Effector memory CD4-positive, alpha-beta T cell (primary cell): ENCODE measurements around the gene SIN3A.
"Not testable (repeated sequence)": the region's sequence is repeated elsewhere in the genome, so short reads cannot be mapped to it uniquely, and the experiment has no call there.

Experiments
- DNase-seq, 3 donors: peaks; one replicate each; pipeline ENCODE4 v3.0.0-alpha.2; 2020
- H3K27ac ChIP-seq: 2 replicates; pipeline ENCODE4 v1.7.0; 2013; ENCODE audit warnings: mild to moderate bottlenecking, low read length, moderate library complexity; ENCODE audit not compliant: insufficient read depth, poor library complexity, severe bottlenecking
- H3K27me3 ChIP-seq: replicated peaks from 2 replicates; pipeline ENCODE4 v1.7.0; 2013; ENCODE audit warnings: mild to moderate bottlenecking, low read length; ENCODE audit not compliant: insufficient read depth, control insufficient read depth, poor library complexity, severe bottlenecking
- H3K36me3 ChIP-seq: 2 replicates; pipeline ENCODE4 v1.7.0; 2013; ENCODE audit warnings: mild to moderate bottlenecking, low read length, moderate library complexity; ENCODE audit not compliant: control insufficient read depth, insufficient read depth
- H3K4me1 ChIP-seq: 2 replicates; pipeline ENCODE4 v1.7.0; 2013; ENCODE audit warnings: low read length, mild to moderate bottlenecking; ENCODE audit not compliant: control insufficient read depth, insufficient read depth, poor library complexity, severe bottlenecking
- H3K4me3 ChIP-seq: 2 replicates; pipeline ENCODE4 v1.7.0; 2013; ENCODE audit warnings: low read length, low read depth, mild to moderate bottlenecking; ENCODE audit not compliant: insufficient read depth, poor library complexity, severe bottlenecking
- H3K9me3 ChIP-seq: 2 replicates; pipeline ENCODE4 v1.7.0; 2013; ENCODE audit warnings: mild to moderate bottlenecking, low read length, moderate library complexity; ENCODE audit not compliant: control insufficient read depth

The SIN3A gene

DNA sequence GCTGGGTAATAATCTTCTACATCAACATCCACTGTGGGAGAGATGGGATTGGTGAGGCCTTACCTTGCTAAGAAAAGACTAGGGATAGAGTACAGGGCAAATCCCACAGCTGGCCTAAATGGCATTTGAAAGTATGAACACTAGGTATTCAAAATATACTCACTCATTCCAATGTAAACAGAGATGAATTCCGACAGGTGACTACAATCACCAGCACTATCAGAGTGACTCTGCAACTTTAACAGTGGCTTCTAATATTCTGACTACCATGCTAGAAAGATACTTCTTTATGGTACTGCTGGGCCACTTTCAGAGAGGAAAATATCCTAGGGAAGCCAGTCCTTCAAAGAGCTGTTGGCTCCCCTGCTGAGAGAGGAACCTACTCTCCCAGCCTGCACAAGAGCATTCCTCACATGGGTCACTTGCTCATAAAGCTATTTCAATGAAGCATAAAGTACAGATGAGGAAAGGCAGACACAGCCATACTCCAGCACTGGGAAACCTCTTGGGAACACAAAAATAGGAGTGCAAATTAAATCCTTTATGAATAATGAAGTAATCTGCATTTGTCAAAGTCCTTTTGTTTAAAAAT is 61.6 kb downstream of the SIN3A start:
- H3K4me3 ChIP-seq: no peak overlapping the region
- H3K27me3 ChIP-seq: no peaks in the 10 kb centered on the region
- peaks cover 83% of the 10 kb centered on the region for H3K36me3 ChIP-seq
- no peak overlapping the region for H3K27ac ChIP-seq
- no peaks in the 10 kb centered on the region for H3K9me3 ChIP-seq
- DNase-seq: no peak
- no peaks in the 10 kb centered on the region for H3K4me1 ChIP-seq

GRCh38 chr15:75383986-75384385 is 67.5 kb downstream of the SIN3A start:
- not testable (repeated sequence) for H3K27ac ChIP-seq, H3K4me3 ChIP-seq, H3K9me3 ChIP-seq, H3K4me1 ChIP-seq, DNase-seq, H3K27me3 ChIP-seq
- peaks cover 69% of the 10 kb centered on the region for H3K36me3 ChIP-seq

GRCh38 chr15:75380773-75381172 is 70.7 kb downstream of the SIN3A start:
- no peak for DNase-seq
- H3K27me3 ChIP-seq: no peaks in the 10 kb centered on the region
- peaks cover 54% of the 10 kb centered on the region for H3K36me3 ChIP-seq
- no peaks in the 10 kb centered on the region for H3K4me1 ChIP-seq
- no peaks in the 10 kb centered on the region for H3K9me3 ChIP-seq
- no peak overlapping the region for H3K27ac ChIP-seq
- no peak overlapping the region for H3K4me3 ChIP-seq

DNA sequence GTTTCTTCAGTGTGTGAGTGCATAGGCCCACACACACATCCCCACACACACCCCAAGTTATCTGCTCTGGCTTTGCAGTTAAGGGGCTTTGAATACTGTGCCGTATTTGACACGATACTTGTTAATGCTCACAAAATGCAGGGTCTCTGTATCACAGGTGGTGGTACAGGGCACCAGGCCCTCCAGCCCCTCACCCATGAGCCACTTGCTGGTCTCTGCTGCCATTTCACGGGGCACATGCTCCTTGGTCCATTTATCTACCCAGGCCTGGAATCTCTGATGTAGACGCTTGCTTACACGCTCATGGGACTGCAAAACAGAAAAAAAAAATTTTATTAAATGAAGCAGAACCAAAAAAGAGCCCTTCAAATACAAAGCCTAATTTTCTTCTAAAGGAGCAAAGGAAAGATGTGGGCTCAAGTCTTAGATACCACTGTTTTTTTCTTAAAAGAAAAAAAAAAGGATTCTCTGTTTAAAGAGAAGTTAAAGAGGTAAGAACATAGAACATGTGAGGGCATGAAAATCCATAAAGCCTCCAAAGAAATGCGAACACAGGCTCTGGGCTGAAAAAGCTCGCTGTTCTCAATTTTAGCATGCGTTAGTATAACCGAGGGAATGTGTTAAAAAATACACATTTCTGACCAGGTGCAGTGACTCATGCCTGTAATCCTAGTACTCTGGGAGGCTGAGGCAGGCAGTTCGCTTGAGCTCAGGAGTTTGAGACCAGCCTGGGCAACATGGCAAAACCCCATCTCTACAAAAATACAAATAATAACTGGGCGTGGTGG is 79.4 kb downstream of the SIN3A start:
- no peak overlapping the region for H3K4me3 ChIP-seq
- H3K27ac ChIP-seq: no peak overlapping the region
- no peak for DNase-seq
- H3K36me3 ChIP-seq: peaks cover 52% of the 10 kb centered on the region
- H3K27me3 ChIP-seq: no peaks in the 10 kb centered on the region
- H3K9me3 ChIP-seq: no peaks in the 10 kb centered on the region
- H3K4me1 ChIP-seq: peaks cover 6% of the 10 kb centered on the region

- peaks cover 51% of the 10 kb centered on the region for H3K36me3 ChIP-seq
- DNase-seq: no peak
- no peak overlapping the region for H3K4me3 ChIP-seq
- H3K4me1 ChIP-seq: peaks cover 6% of the 10 kb centered on the region
- H3K27ac ChIP-seq: no peak overlapping the region
- H3K27me3 ChIP-seq: no peaks in the 10 kb centered on the region
- no peaks in the 10 kb centered on the region for H3K9me3 ChIP-seq
These were observed 80.0 kb downstream of the SIN3A start for GRCh38 chr15:75371486-75371885.

DNA sequence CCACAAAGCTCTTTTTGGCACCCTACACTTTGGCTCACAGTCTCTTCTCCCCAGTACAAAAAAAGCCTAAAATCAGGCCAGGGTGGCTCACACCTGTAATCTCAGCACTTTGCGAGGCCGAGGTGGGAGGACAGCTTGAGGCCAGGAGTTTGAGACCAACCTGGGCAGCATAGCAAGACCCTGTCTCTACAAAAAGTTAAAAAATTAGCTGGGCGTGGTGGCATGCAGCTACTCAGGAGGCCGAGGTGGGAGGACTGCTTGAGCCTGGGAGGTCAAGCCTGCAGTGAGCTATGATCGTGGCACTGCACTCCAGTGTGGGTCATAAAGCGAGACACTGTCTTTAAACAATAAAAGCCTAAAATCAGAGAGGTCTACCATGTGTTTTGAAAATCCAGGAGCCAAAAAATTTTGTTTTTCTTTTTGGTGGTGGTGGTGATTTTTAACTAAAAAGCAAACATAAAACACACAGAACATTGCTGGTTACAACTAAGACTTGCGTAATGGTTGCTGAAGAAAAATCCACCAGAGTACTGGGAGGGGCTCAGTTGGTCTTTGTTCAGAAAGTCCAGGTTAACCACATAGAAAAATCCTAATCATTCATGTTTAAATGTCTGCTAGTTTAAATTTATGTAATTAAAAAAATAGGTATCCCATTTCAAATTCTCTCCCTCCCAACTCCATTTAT is 81.5 kb downstream of the SIN3A start:
- Histone ChIP-seq H3K4me3 (no peak overlapping the region), H3K36me3 (peaks cover 50% of the 10 kb centered on the region), H3K9me3 (no peaks in the 10 kb centered on the region), H3K27ac (no peak overlapping the region), H3K4me1 (peaks cover 6% of the 10 kb centered on the region), H3K27me3 (no peaks in the 10 kb centered on the region)
- DNase-seq: no peak

DNA sequence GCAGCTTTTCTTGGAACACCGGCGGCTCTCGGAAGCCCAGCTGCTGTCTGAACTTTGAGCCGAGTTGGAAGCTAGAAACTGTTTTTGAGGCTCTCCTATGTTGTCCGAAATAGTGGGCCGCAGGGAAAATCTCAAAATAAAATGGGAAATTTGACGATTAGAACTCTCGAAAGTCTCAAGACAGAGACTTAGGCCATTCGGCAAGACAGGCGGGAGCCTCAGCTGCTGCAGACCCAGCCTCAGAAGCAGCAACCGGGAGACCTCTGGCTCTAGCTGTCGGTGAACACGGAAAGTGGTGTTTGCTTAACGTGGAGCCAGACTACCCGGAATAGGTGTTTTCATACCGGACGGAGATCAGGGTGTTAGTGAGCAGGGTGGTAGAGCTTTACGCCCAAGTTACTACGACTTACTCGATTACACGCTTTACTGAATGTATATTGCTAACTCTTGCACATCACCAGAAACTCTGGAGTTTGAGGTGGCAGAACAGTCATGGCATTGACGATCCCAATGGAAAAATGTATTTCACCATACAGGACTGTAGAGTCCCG is 82.7 kb downstream of the SIN3A start:
- H3K4me3 ChIP-seq: peak overlapping the region; percentile 99
- no peaks in the 10 kb centered on the region for H3K27me3 ChIP-seq
- peak overlapping the region; percentile 93 for H3K27ac ChIP-seq
- no peaks in the 10 kb centered on the region for H3K9me3 ChIP-seq
- peaks cover 47% of the 10 kb centered on the region for H3K36me3 ChIP-seq
- DNase-seq: no peak
- peaks cover 6% of the 10 kb centered on the region for H3K4me1 ChIP-seq

- Histone ChIP-seq H3K36me3 (peaks cover 45% of the 10 kb centered on the region), H3K27ac (peak within 1 kb of the TSS; percentile 93)
- DNase-seq: peak; percentile 83 to 89 (median 86)
These were observed 83.4 kb downstream of the SIN3A start, which contains the start of gene MAN2C1 for GRCh38 chr15:75367913-75368688. Gene MAN2C1, minus strand, starts transcription at chr15:75368607. Its CDS starts 24 bp downstream, at chr15:75368583.

GRCh38 chr15:75367406-75367912 is 84.0 kb downstream of the SIN3A start:
- peak overlapping the region; percentile 99 for H3K4me3 ChIP-seq
- H3K4me1 ChIP-seq: peaks cover 6% of the 10 kb centered on the region
- no peaks in the 10 kb centered on the region for H3K27me3 ChIP-seq
- H3K36me3 ChIP-seq: peaks cover 42% of the 10 kb centered on the region
- no peak for DNase-seq
- peak overlapping the region; percentile 93 for H3K27ac ChIP-seq
- no peaks in the 10 kb centered on the region for H3K9me3 ChIP-seq

More at GRCh38 chr15:75367913-75368688, 83.4 kb downstream of the SIN3A start, which contains the start of gene MAN2C1:
- Histone ChIP-seq H3K4me1 (peaks cover 6% of the 10 kb centered on the region), H3K27me3 (no peaks in the 10 kb centered on the region), H3K9me3 (no peaks in the 10 kb centered on the region), H3K4me3 (peak within 1 kb of the TSS; percentile 99)
